Epithelial cell of proximal tubule (primary cell): ENCODE measurements around the gene C10orf90. TPM values are rescaled to one million over a fixed set of nuclear protein-coding genes. Genes with fewer than 3 reads are reported as not detected.

ENCODE experiments used
- DNase-seq: peaks from one replicate; pipeline ENCODE4 v3.0.0-alpha.2; 2011; ENCODE audit warnings: low read depth
- H3K4me3 ChIP-seq: 2 replicates; pipeline ENCODE4 v1.5.1; 2011; ENCODE audit warnings: low read depth, mild to moderate bottlenecking, low read length
- total RNA-seq: library from RNA; depleted of rRNA; stranded (reverse); fragments of >200 nt; gene quantifications from 2 replicates; pipeline ENCODE4 v1.2.3, GENCODE V29; 2015
- TF ChIP-seq, protein P1 (sequence below): conservative IDR thresholded peaks from 2 replicates; pipeline ENCODE4 v1.5.1; 2012; ENCODE audit warnings: low read depth, mild to moderate bottlenecking, low read length

The C10orf90 gene
- total RNA-seq, 1 donor from 2014 or later = not detected

DNA sequence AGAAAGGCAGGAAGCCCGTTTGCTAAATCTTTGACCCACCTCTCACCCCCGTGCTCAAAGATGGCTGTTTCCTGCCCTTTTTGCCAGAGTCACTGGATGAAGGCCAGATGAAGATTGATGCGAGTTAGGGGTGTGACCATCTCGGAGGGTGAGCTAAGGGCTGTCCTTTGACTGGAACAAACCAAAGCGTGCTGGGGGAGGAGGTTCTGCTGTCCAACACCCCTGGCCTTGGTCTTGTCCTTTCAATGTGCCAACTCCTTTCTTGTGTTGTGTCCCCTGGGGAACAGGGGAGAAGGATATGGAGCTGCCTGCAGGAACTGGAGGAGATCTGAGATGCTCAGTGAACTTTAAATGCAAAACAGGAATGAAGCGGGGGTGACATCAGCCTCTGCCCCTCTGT is 191.9 kb downstream of the C10orf90 start:
- no peak for DNase-seq
- TF ChIP-seq, protein P1, sequence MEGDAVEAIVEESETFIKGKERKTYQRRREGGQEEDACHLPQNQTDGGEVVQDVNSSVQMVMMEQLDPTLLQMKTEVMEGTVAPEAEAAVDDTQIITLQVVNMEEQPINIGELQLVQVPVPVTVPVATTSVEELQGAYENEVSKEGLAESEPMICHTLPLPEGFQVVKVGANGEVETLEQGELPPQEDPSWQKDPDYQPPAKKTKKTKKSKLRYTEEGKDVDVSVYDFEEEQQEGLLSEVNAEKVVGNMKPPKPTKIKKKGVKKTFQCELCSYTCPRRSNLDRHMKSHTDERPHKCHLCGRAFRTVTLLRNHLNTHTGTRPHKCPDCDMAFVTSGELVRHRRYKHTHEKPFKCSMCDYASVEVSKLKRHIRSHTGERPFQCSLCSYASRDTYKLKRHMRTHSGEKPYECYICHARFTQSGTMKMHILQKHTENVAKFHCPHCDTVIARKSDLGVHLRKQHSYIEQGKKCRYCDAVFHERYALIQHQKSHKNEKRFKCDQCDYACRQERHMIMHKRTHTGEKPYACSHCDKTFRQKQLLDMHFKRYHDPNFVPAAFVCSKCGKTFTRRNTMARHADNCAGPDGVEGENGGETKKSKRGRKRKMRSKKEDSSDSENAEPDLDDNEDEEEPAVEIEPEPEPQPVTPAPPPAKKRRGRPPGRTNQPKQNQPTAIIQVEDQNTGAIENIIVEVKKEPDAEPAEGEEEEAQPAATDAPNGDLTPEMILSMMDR = no peak
- no peak overlapping the region for H3K4me3 ChIP-seq

DNA sequence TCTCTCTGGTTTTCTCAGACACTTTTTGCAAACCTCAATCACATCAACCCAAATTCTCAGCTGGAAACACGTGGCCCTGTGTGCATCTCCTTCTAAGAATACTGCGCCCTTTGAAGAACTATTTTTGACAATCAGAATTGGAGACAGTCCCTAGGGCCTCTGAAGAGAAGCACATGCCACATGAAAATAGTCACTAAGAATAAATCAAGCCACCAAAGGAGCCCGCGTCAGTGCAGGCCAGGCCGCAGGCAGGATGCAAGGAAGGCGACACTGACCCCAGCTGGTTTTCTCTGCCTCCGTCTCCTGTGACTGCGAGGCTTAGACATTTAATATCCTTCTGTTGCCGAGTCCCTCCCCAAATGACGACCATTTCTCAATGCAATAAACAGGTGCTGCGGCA is 194.2 kb downstream of the C10orf90 start:
- no peak overlapping the region for H3K4me3 ChIP-seq
- no peak for DNase-seq
- TF ChIP-seq, protein P1 = peak; percentile 11

DNA sequence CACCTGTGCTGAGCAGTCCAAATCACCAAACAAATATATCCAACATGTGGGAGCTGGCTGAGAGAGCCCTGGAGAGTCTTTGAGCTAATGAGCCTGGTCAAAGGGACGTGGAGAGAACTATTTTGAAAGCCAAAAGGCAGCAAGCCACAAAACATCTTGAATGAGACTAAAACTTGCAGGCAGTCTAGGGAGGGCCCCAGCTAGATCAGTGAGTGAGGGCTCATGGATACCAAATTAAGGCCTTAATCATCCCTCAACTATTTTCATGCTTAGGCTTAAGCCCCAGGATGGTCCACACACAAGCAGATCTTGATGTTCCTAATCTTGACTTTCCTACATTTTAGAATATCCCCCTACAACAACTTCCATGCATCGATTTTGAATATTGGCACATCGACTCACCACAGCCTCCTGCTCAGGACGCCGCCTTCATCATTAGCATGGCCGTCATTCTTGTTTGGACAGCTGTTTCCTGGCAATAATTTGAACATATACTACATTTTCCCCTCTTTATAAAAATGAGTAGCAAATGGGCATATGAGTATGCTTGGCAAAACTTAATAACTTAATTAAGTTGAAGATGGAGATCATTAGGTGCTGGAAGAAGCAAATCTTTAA is 195.3 kb downstream of the C10orf90 start:
- H3K4me3 ChIP-seq = no peak overlapping the region

DNA sequence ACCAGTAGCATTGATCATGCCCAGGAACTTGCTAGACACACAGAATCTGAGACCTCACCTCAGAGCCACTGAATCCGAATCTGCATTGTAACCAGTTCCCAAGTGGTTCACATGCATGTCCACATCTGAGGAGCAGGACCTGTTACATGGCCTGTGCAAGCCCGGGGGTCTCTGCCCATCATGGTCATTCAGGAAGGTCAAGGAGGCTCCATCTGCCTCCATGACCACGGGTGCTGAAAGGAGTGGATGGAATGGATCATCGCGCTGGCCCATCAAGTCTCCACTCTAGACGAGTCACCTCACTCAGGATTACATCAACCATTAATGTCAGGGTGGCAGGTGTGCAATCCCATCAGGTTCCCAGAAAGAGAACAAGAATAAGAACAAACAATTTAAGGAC is 196.5 kb downstream of the C10orf90 start:
- DNase-seq = no peak
- H3K4me3 ChIP-seq = no peak overlapping the region
- TF ChIP-seq, protein P1 = no peak

More for the DNA sequence above, 195.3 kb downstream of the C10orf90 start:
- TF ChIP-seq, protein P1 = no peak
- no peak for DNase-seq

DNA sequence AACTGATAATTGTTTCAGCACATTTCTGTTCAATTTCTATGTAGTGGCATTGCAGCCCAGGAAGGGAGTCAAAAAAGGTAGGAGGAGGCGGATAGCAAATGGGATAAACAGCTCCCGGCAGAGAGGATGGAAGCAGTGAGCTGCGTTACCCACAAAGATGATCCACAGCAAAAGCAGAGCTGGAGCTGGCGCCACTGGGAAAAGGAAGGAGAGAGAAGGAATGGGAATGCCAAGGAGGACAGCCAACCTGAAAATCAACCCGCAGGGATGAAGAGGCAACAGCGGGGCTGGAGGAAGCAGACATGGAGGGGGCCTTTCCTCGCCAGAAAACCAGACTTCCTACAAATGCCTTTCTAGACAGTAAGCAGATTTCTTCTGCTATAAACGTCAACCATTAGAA is 199.5 kb downstream of the C10orf90 start:
- no peak overlapping the region for H3K4me3 ChIP-seq
- no peak for DNase-seq

DNA sequence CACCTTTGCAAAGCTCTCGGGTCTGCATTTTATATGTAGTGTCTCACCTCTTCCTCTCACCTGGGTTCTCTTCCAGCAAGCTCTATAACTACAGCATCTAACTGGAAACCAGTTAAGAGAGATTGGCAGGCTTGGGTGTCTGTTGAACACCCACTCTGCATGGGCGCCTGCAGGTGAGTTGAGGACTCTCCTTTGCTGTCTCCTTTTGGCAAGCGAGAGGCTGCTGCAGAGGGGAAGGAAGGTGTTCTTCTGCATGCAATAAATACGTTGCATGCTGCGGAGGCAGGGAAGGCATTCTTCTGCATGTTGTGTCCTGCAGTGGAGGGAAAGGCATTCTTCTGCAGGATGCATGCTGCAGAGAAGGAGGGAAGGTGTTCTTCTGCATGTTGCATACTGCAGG is 200.8 kb downstream of the C10orf90 start:
- TF ChIP-seq, protein P1 = no peak
- DNase-seq = no peak
- no peak overlapping the region for H3K4me3 ChIP-seq

More for the DNA sequence above, 199.5 kb downstream of the C10orf90 start:
- TF ChIP-seq, protein P1 = no peak

DNA sequence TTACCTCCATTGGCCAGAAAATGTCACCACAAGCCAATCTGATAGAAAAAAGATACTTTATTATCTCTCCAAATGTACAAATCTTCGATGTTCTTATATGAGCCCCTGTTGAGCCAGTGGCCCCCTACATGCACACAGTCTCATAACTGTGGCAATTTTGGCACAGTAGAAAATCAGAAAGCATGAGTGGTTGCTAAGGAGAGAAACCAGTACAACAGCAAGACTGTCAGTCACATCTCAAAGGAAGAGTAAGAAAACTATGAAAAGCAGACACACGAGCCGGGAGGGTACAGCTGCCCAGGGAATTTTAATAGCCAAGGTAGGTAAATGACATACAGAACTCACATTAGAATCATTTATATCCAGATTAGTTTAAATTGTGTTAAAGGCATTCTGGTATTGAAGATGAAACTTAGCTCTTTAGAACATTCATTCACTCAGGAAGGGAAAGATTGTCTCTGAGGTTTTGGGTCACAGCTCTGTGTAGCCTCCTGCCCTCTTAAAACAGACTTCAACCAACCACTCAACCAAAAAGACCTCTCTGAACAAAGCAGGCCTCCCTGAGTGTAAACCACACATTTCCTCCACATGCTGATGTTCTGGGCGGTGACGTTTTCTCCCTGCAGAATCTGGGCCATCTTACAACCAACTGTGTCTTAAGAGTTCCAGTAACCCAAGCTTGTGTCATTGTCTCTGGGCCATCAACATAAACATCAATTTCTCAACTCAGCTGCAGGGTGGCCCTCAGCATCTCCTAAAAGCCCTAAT is 201.4 kb downstream of the C10orf90 start:
- H3K4me3 ChIP-seq = no peak overlapping the region
- TF ChIP-seq, protein P1 = no peak
- no peak for DNase-seq
